AG10803 (cell line): Measurements from ENCODE around the gene SHISA9.

Source experiments
- DNase-seq: peaks from one replicate; pipeline ENCODE4 v3.0.0; 2010; ENCODE audit warnings: low read depth
- H3K4me3 ChIP-seq: 2 replicates; pipeline ENCODE4 v1.5.1; 2011; ENCODE audit warnings: mild to moderate bottlenecking, low read length, control low read depth
- TF ChIP-seq, protein P1 (sequence below): conservative IDR thresholded peaks from 2 replicates; pipeline ENCODE4 v1.5.1; 2011; ENCODE audit warnings: mild to moderate bottlenecking, low read length, control low read depth, inconsistent platforms

Gene SHISA9

DNA sequence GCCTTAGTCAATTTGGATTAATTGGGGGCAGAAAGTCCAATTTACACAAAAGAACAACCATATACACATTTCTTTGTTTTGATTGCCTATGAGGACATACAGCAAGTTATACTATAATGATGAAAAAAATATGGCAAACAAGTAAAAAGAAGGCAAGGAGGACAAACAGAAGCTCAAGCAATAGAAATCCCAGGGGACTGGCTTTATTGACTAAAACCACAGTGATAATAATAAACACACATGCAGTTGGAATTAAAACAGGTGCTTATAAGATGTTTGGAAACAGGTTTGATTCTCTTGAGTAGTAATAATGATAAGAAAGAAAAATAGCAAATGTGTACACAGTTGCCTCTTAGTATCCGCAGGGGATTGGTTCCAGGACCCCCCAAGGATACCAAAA lies 176.4 kb downstream of the SHISA9 start:
- no peak overlapping the region for H3K4me3 ChIP-seq
- TF ChIP-seq, protein P1, sequence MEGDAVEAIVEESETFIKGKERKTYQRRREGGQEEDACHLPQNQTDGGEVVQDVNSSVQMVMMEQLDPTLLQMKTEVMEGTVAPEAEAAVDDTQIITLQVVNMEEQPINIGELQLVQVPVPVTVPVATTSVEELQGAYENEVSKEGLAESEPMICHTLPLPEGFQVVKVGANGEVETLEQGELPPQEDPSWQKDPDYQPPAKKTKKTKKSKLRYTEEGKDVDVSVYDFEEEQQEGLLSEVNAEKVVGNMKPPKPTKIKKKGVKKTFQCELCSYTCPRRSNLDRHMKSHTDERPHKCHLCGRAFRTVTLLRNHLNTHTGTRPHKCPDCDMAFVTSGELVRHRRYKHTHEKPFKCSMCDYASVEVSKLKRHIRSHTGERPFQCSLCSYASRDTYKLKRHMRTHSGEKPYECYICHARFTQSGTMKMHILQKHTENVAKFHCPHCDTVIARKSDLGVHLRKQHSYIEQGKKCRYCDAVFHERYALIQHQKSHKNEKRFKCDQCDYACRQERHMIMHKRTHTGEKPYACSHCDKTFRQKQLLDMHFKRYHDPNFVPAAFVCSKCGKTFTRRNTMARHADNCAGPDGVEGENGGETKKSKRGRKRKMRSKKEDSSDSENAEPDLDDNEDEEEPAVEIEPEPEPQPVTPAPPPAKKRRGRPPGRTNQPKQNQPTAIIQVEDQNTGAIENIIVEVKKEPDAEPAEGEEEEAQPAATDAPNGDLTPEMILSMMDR: no peak
- no peak for DNase-seq

- DNase-seq: no peak
- H3K4me3 ChIP-seq: no peak overlapping the region
- TF ChIP-seq, protein P1: no peak
Measured at GRCh38 chr16:13080531-13080930, 179.1 kb downstream of the SHISA9 start.

DNA sequence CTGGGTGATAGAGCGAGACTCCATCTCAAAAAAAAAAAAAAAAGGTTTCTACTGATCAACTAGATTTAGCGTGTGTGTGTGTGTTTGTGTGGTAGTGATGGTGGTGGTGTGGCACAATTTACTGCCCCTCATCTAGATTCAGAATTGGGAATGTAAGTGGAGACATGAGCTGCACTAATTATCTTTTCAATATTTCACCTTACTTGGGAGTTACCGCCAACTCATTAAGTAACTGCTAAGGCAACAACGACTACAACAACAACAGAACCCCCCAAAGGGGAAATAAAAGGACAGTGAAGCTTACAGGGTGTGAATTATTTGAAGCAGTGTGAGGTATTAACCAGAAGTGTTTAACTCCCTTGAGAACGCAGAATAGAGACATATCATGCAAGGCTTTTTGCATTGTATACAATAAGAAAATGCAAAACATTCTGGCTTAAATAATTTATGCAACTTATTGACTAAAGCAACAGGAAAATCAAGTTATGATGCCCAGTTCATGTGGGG lies 180.5 kb downstream of the SHISA9 start:
- DNase-seq: no peak
- TF ChIP-seq, protein P1: no peak
- H3K4me3 ChIP-seq: no peak overlapping the region

- no peak overlapping the region for H3K4me3 ChIP-seq
- TF ChIP-seq, protein P1: no peak
- DNase-seq: no peak
Measured at GRCh38 chr16:13083681-13084080, 182.3 kb downstream of the SHISA9 start.

- TF ChIP-seq, protein P1: no peak
- no peak overlapping the region for H3K4me3 ChIP-seq
- no peak for DNase-seq
Measured at GRCh38 chr16:13084331-13084730, 182.9 kb downstream of the SHISA9 start.

GRCh38 chr16:13093661-13094060 lies 192.3 kb downstream of the SHISA9 start:
- TF ChIP-seq, protein P1: no peak
- DNase-seq: peak; percentile 3
- H3K4me3 ChIP-seq: no peak overlapping the region

DNA sequence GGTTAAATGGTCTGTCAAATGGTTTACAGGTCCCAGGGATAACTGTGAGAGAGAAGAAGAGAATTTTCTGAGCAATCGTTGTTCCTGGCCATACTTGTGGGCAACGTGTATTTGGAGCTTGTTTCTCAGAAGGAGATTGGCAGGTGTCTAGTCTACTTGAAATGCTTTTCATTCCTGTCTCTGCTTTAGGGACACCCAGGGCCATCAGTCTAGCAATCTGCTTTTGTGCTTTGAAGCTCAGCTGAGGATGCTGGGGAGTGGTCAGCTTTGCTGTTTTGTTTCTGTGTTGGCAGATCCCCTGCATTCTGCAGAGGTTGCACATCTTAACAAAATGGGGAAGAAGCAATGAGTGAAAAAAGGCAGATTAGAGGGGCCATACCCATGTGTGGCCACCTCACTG lies 193.7 kb downstream of the SHISA9 start:
- no peak for DNase-seq
- TF ChIP-seq, protein P1: no peak

More for the DNA sequence above, 193.7 kb downstream of the SHISA9 start:
- H3K4me3 ChIP-seq: no peak overlapping the region
